Measurements from ENCODE around the gene ARL6. TPM values are rescaled to one million over a fixed set of nuclear protein-coding genes. Genes with fewer than 3 reads are reported as not detected.

The ARL6 gene
- total RNA-seq (ENCODE audit: unreplicated experiment) = 8.5 TPM
- long read RNA-seq, full-length matches to known transcripts = 3 of 3 reads
- long read RNA-seq, partial matches to known transcripts = 0 of 3 reads
- long read RNA-seq, other reads (novel, unspliced or antisense) = 0 of 3 reads

GRCh38 chr3:97764407-97765238, at the start of gene ARL6:
TSS of gene ARL6 (plus strand) at chr3:97764758. CDS start at chr3:97768108, 3,350 bp downstream.
- Mint-ChIP-seq H3K27me3 (ENCODE audit: unreplicated experiment) (peaks cover 3% of the 10 kb centered on the region), H3K27ac (ENCODE audit: unreplicated experiment) (peak within 1 kb of the TSS; percentile 93), H3K4me3 (ENCODE audit: unreplicated experiment) (peak within 1 kb of the TSS; percentile 95), H3K4me1 (ENCODE audit: unreplicated experiment) (peaks cover 25% of the 10 kb centered on the region), H3K9me3 (ENCODE audit: unreplicated experiment) (no peaks in the 10 kb centered on the region), H3K36me3 (ENCODE audit: low read depth, unreplicated experiment) (peaks cover 2% of the 10 kb centered on the region)
- no peak for TF ChIP-seq CTCF (IDR thresholded peaks at IDR 0.05; ENCODE audit: unreplicated experiment)
- DNase-seq (ENCODE audit: low spot score) = peak; percentile 78

GRCh38 chr3:97719156-97719821, 45.3 kb upstream of the ARL6 start:
- Mint-ChIP-seq H3K4me3 (ENCODE audit: unreplicated experiment) (no peak overlapping the region), H3K27me3 (ENCODE audit: unreplicated experiment) (no peaks in the 10 kb centered on the region), H3K4me1 (ENCODE audit: unreplicated experiment) (no peaks in the 10 kb centered on the region), H3K9me3 (ENCODE audit: unreplicated experiment) (no peaks in the 10 kb centered on the region), H3K36me3 (ENCODE audit: low read depth, unreplicated experiment) (no peaks in the 10 kb centered on the region), H3K27ac (ENCODE audit: unreplicated experiment) (no peak overlapping the region)
- peak; percentile 67 for TF ChIP-seq CTCF (IDR thresholded peaks at IDR 0.05; ENCODE audit: unreplicated experiment)
- peak; percentile 75 for DNase-seq (ENCODE audit: low spot score)

- no peak for DNase-seq (ENCODE audit: low spot score)
- Mint-ChIP-seq H3K27me3 (ENCODE audit: unreplicated experiment) (no peaks in the 10 kb centered on the region), H3K36me3 (ENCODE audit: low read depth, unreplicated experiment) (no peaks in the 10 kb centered on the region), H3K27ac (ENCODE audit: unreplicated experiment) (no peak overlapping the region), H3K4me1 (ENCODE audit: unreplicated experiment) (no peaks in the 10 kb centered on the region), H3K4me3 (ENCODE audit: unreplicated experiment) (no peak overlapping the region), H3K9me3 (ENCODE audit: unreplicated experiment) (no peaks in the 10 kb centered on the region)
- TF ChIP-seq CTCF (IDR thresholded peaks at IDR 0.05; ENCODE audit: unreplicated experiment) = no peak
Observed at GRCh38 chr3:97720417-97720816, 44.1 kb upstream of the ARL6 start.

- no peak for DNase-seq (ENCODE audit: low spot score)
- Mint-ChIP-seq H3K27ac (ENCODE audit: unreplicated experiment) (no peak overlapping the region), H3K4me3 (ENCODE audit: unreplicated experiment) (no peak overlapping the region), H3K27me3 (ENCODE audit: unreplicated experiment) (no peaks in the 10 kb centered on the region), H3K4me1 (ENCODE audit: unreplicated experiment) (no peaks in the 10 kb centered on the region), H3K9me3 (ENCODE audit: unreplicated experiment) (no peaks in the 10 kb centered on the region), H3K36me3 (ENCODE audit: low read depth, unreplicated experiment) (no peaks in the 10 kb centered on the region)
- TF ChIP-seq CTCF (IDR thresholded peaks at IDR 0.05; ENCODE audit: unreplicated experiment) = no peak
Observed at GRCh38 chr3:97721446-97721845, 43.1 kb upstream of the ARL6 start.

All from endothelial cell (in vitro differentiated cells).